Measurements from ENCODE around the gene RRP12.

Gene RRP12

GRCh38 chr10:97321032-97321803 lies 79.9 kb downstream of the RRP12 start:
- H2AFZ ChIP-seq (ENCODE audit: low read depth, low read length) = no peak overlapping the region
- no peaks in the 10 kb centered on the region for H3K36me3 ChIP-seq (ENCODE audit: insufficient read depth, low read length)
- H3K4me3 ChIP-seq (ENCODE audit: low read length) = no peak overlapping the region
- H3K9me3 ChIP-seq (ENCODE audit: low read length) = peaks cover 2% of the 10 kb centered on the region
- H3K27me3 ChIP-seq (ENCODE audit: insufficient read depth, low read length) = no peaks in the 10 kb centered on the region
- peaks cover 20% of the 10 kb centered on the region for H3K4me1 ChIP-seq (ENCODE audit: insufficient read depth, low read length)

- peaks cover 20% of the 10 kb centered on the region for H3K4me1 ChIP-seq (ENCODE audit: insufficient read depth, low read length)
- H3K36me3 ChIP-seq (ENCODE audit: insufficient read depth, low read length) = no peaks in the 10 kb centered on the region
- peaks cover 4% of the 10 kb centered on the region for H3K27me3 ChIP-seq (ENCODE audit: insufficient read depth, low read length)
- peaks cover 2% of the 10 kb centered on the region for H3K9me3 ChIP-seq (ENCODE audit: low read length)
- peak overlapping the region; percentile 69 for H3K4me3 ChIP-seq (ENCODE audit: low read length)
- no peak overlapping the region for H2AFZ ChIP-seq (ENCODE audit: low read depth, low read length)
Measured at GRCh38 chr10:97320480-97321031, 80.6 kb downstream of the RRP12 start.

- Histone ChIP-seq H3K36me3 (ENCODE audit: insufficient read depth, low read length) (no peaks in the 10 kb centered on the region), H3K4me1 (ENCODE audit: insufficient read depth, low read length) (peaks cover 20% of the 10 kb centered on the region), H2AFZ (ENCODE audit: low read depth, low read length) (peak overlapping the region; percentile 50), H3K9me3 (ENCODE audit: low read length) (peaks cover 2% of the 10 kb centered on the region), H3K4me3 (ENCODE audit: low read length) (peak overlapping the region; percentile 69), H3K27me3 (ENCODE audit: insufficient read depth, low read length) (peaks cover 7% of the 10 kb centered on the region)
Measured at GRCh38 chr10:97319671-97320479, 81.3 kb downstream of the RRP12 start.

- H3K9me3 ChIP-seq (ENCODE audit: low read length) = peaks cover 2% of the 10 kb centered on the region
- peaks cover 20% of the 10 kb centered on the region for H3K4me1 ChIP-seq (ENCODE audit: insufficient read depth, low read length)
- H2AFZ ChIP-seq (ENCODE audit: low read depth, low read length) = peak within 1 kb of the TSS; percentile 50
- peak within 1 kb of the TSS; percentile 69 for H3K4me3 ChIP-seq (ENCODE audit: low read length)
- H3K27me3 ChIP-seq (ENCODE audit: insufficient read depth, low read length) = peaks cover 7% of the 10 kb centered on the region
- H3K36me3 ChIP-seq (ENCODE audit: insufficient read depth, low read length) = no peaks in the 10 kb centered on the region
Measured at GRCh38 chr10:97318772-97319651, 82.1 kb downstream of the RRP12 start, which contains the start of gene FRAT1. FRAT1 (plus strand) TSS chr10:97319271; CDS start chr10:97319454, 183 bp downstream.

GRCh38 chr10:97314671-97315070 lies 86.5 kb downstream of the RRP12 start:
- H2AFZ ChIP-seq (ENCODE audit: low read depth, low read length) = no peak overlapping the region
- H3K4me1 ChIP-seq (ENCODE audit: insufficient read depth, low read length) = peaks cover 3% of the 10 kb centered on the region
- no peaks in the 10 kb centered on the region for H3K9me3 ChIP-seq (ENCODE audit: low read length)
- no peak overlapping the region for H3K4me3 ChIP-seq (ENCODE audit: low read length)
- H3K36me3 ChIP-seq (ENCODE audit: insufficient read depth, low read length) = no peaks in the 10 kb centered on the region
- H3K27me3 ChIP-seq (ENCODE audit: insufficient read depth, low read length) = peaks cover 9% of the 10 kb centered on the region

- H3K4me1 ChIP-seq (ENCODE audit: insufficient read depth, low read length) = no peaks in the 10 kb centered on the region
- H3K36me3 ChIP-seq (ENCODE audit: insufficient read depth, low read length) = no peaks in the 10 kb centered on the region
- no peaks in the 10 kb centered on the region for H3K9me3 ChIP-seq (ENCODE audit: low read length)
- no peak overlapping the region for H3K4me3 ChIP-seq (ENCODE audit: low read length)
- H3K27me3 ChIP-seq (ENCODE audit: insufficient read depth, low read length) = peaks cover 9% of the 10 kb centered on the region
- no peak overlapping the region for H2AFZ ChIP-seq (ENCODE audit: low read depth, low read length)
Measured at GRCh38 chr10:97312897-97313296, 88.2 kb downstream of the RRP12 start.

GRCh38 chr10:97311111-97311626 lies 90.0 kb downstream of the RRP12 start:
- H3K4me3 ChIP-seq (ENCODE audit: low read length) = no peak overlapping the region
- H3K27me3 ChIP-seq (ENCODE audit: insufficient read depth, low read length) = peaks cover 12% of the 10 kb centered on the region
- H2AFZ ChIP-seq (ENCODE audit: low read depth, low read length) = no peak overlapping the region
- H3K9me3 ChIP-seq (ENCODE audit: low read length) = no peaks in the 10 kb centered on the region
- H3K4me1 ChIP-seq (ENCODE audit: insufficient read depth, low read length) = no peaks in the 10 kb centered on the region
- H3K36me3 ChIP-seq (ENCODE audit: insufficient read depth, low read length) = no peaks in the 10 kb centered on the region

GRCh38 chr10:97307866-97308780 lies 93.0 kb downstream of the RRP12 start:
- Histone ChIP-seq H3K9me3 (ENCODE audit: low read length) (no peaks in the 10 kb centered on the region), H3K4me1 (ENCODE audit: insufficient read depth, low read length) (no peaks in the 10 kb centered on the region), H2AFZ (ENCODE audit: low read depth, low read length) (no peak overlapping the region), H3K27me3 (ENCODE audit: insufficient read depth, low read length) (peaks cover 5% of the 10 kb centered on the region), H3K36me3 (ENCODE audit: insufficient read depth, low read length) (no peaks in the 10 kb centered on the region), H3K4me3 (ENCODE audit: low read length) (no peak overlapping the region)

- H3K4me3 ChIP-seq (ENCODE audit: low read length) = no peak overlapping the region
- H3K9me3 ChIP-seq (ENCODE audit: low read length) = no peaks in the 10 kb centered on the region
- H3K36me3 ChIP-seq (ENCODE audit: insufficient read depth, low read length) = no peaks in the 10 kb centered on the region
- H3K4me1 ChIP-seq (ENCODE audit: insufficient read depth, low read length) = no peaks in the 10 kb centered on the region
- H2AFZ ChIP-seq (ENCODE audit: low read depth, low read length) = no peak overlapping the region
- H3K27me3 ChIP-seq (ENCODE audit: insufficient read depth, low read length) = peaks cover 3% of the 10 kb centered on the region
Measured at GRCh38 chr10:97307441-97307840, 93.7 kb downstream of the RRP12 start.
